Duodenal mucosa (tissue), 2 donors: Measurements from ENCODE around the gene SF3A1.
A peak's percentile ranks its signal among the peaks of the same experiment; 100 is the strongest.

Experiments used
- H3K27ac ChIP-seq: one replicate; pipeline ENCODE4 v1.7.0; 2013; ENCODE audit warnings: low read depth, low read length
- H3K27me3 ChIP-seq, 2 donors: one replicate each; pipeline ENCODE4 v1.7.0; 2013; ENCODE audit warnings: low read length in 2 of 2, control low read depth in 1 of 2; ENCODE audit not compliant: insufficient read depth in 2 of 2, control insufficient read depth in 1 of 2
- H3K36me3 ChIP-seq, 2 donors: one replicate each; pipeline ENCODE4 v1.7.0; 2013; ENCODE audit warnings: low read length in 2 of 2, control low read depth in 1 of 2; ENCODE audit not compliant: insufficient read depth in 2 of 2, control insufficient read depth in 1 of 2
- H3K4me1 ChIP-seq, 2 donors: one replicate each; pipeline ENCODE4 v1.7.0; 2013; ENCODE audit warnings: low read length in 2 of 2, control low read depth in 1 of 2; ENCODE audit not compliant: insufficient read depth in 2 of 2, control insufficient read depth in 1 of 2
- H3K4me3 ChIP-seq, 2 donors: one replicate each; pipeline ENCODE4 v1.7.0; 2013; ENCODE audit warnings: low read length in 2 of 2, low read depth in 1 of 2
- H3K9ac ChIP-seq, 2 donors: one replicate each; pipeline ENCODE4 v1.7.0; 2013; ENCODE audit warnings: low read length in 2 of 2, low read depth in 1 of 2
- H3K9me3 ChIP-seq, 2 donors: one replicate each; pipeline ENCODE4 v1.7.0; 2013; ENCODE audit warnings: low read length in 2 of 2, control low read depth in 1 of 2; ENCODE audit not compliant: control insufficient read depth in 1 of 2

The SF3A1 gene

DNA sequence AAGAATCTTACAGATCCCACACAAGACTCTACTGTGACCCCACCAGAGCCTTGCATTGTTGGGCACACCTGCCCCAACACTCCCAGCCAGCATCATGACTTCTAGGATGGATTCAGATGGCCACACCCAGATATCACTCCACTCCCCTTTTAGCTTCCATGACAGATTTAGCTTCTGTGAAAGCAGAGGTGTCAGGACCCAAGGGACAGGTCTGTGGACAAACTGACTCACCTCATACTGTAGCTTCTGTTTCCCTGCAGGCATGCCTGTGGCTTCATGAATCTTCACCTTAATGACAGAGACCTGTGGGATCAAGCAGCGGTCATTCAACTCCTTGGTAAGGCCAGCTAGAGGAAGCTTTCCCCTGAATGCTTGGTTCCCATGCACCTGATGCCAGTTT lies 21.5 kb downstream of the SF3A1 start:
- H3K9ac ChIP-seq = no peak overlapping the region
- peaks cover 70 to 90% of the 10 kb centered on the region in 2 donors for H3K36me3 ChIP-seq
- no peak overlapping the region for H3K4me3 ChIP-seq
- no peak overlapping the region for H3K27ac ChIP-seq
- no peaks in the 10 kb centered on the region for H3K27me3 ChIP-seq
- peaks cover 7 to 10% of the 10 kb centered on the region in 2 donors for H3K4me1 ChIP-seq
- H3K9me3 ChIP-seq = no peaks in the 10 kb centered on the region

DNA sequence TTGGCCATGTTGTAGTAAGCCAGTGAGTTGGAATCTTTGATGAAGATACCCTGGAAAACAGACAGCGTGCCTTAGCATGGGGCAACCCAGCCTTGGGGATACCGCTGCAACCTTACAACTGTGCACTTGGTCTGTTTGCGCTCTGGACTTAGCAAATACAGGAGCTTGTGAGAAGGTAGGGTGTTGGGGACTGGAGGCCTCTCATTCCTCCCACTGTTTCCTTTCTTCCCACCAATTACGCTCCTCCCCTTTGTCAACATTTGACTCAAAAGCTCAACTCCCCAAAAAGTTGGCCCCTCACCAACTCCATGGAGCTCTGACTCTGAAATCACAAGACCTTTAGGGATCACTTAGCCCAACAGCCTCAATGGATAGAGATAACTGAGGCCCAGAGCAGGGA lies 22.0 kb downstream of the SF3A1 start:
- Histone ChIP-seq H3K4me1 (peaks cover 7 to 10% of the 10 kb centered on the region in 2 donors), H3K36me3 (peaks cover 64 to 86% of the 10 kb centered on the region in 2 donors), H3K9me3 (no peaks in the 10 kb centered on the region), H3K4me3 (no peak overlapping the region), H3K27me3 (no peaks in the 10 kb centered on the region), H3K9ac (no peak overlapping the region), H3K27ac (no peak overlapping the region)

DNA sequence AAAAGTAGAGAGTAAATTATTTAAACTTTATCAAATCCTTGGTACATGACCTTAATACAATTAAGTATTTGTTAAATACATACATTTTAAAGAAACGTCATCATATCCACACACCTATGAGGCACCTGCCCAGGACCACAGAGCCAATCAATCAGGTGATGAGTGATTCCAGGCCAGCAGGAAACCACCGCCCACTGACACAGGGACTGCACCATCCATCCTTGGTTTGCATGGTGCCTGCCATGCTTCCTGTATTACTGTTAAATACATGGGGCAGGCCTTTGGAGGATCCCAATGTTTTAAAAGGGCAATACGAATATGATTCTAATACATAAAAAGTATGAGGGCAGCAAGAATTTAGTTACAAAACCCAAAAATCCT lies 23.0 kb downstream of the SF3A1 start:
- H3K9me3 ChIP-seq = no peaks in the 10 kb centered on the region
- peaks cover 7 to 10% of the 10 kb centered on the region in 2 donors for H3K4me1 ChIP-seq
- peaks cover 56 to 79% of the 10 kb centered on the region in 2 donors for H3K36me3 ChIP-seq
- H3K27ac ChIP-seq = no peak overlapping the region
- no peaks in the 10 kb centered on the region for H3K27me3 ChIP-seq
- H3K9ac ChIP-seq = no peak overlapping the region
- no peak overlapping the region for H3K4me3 ChIP-seq

DNA sequence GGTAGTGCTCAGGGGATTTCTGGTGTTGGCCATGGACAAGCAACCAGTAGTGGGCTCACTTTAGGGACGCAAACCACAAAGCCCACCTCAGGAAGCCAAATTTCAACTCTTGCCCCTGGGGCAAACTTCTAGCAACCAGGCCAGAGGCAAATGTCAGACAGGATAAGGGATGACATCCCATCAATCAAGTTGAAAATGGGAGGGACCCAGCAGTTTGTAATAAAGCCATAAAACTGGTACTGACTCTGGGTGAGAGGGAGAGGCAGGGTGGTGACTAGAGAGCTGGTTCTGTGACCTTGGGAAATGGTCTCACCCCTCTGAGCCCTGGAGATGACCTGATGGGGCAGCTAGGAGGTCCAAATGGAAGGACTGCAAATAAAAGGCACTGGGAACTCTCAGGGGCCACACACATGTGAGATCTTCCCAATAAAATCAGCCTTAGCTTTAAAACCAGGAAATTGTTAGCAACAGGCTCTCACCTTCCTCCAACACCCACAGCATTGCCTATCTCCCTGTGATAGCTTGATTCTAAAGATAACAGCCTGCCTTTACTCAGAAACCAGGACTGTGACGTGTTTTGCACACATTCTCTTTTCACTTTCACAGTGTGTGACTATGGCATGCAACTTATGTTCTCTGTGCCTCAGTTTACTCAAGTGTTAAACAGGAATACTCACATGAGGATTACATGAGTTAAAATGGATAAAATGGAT lies 23.5 kb downstream of the SF3A1 start:
- Histone ChIP-seq H3K4me1 (peaks cover 7 to 10% of the 10 kb centered on the region in 2 donors), H3K27ac (no peak overlapping the region), H3K36me3 (peaks cover 52 to 74% of the 10 kb centered on the region in 2 donors), H3K4me3 (no peak overlapping the region), H3K27me3 (no peaks in the 10 kb centered on the region), H3K9ac (no peak overlapping the region), H3K9me3 (no peaks in the 10 kb centered on the region)

DNA sequence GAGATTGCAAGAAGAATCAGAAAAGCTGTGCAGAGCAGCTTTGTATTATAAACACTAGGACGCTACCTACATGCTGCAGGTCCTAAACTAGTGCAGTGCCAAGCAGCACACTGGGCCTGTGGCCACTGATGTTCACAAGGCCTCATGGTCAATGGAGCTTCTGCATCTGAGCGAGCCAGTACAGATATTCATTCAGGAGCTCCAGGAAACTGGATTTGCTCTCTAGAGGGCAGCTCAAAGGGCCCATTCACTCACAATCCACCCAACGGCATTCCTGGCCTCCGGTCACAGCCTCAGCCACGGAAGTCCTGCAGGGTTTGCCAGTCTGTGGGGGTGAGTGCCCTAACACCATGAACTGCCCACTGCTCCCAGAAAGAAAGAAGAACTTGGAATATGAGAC lies 24.1 kb downstream of the SF3A1 start:
- no peaks in the 10 kb centered on the region for H3K27me3 ChIP-seq
- H3K36me3 ChIP-seq = peaks cover 49 to 68% of the 10 kb centered on the region in 2 donors
- no peaks in the 10 kb centered on the region for H3K9me3 ChIP-seq
- no peak overlapping the region for H3K4me3 ChIP-seq
- H3K27ac ChIP-seq = no peak overlapping the region
- H3K4me1 ChIP-seq = peaks cover 11 to 12% of the 10 kb centered on the region in 2 donors
- no peak overlapping the region for H3K9ac ChIP-seq

DNA sequence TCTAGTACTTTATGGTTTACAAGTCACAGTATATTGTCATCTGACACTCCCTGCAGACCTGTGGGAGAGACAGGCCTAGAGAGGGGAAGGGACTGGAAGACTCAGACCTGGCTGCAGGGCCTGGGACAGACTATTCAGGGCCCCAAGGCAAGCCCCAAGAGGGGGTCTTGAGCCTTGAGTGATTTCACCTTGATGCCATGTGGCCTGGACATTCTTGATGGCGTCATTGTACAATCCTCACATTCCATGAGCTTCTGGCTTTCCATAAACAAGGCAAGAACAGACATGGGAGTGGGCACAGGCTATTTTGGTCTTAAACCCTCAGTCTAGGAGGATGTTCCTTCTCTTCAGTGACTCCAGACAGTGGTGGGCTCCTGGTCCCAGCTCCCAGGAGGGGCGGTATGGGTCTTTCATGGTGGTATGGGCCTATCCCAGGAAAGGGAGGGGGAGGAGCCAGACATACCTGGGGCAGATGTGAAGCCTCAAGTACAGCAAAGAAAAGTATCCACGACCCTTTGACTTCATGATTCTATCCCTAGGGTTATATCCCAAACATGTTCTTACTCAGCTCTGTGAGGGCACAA lies 28.1 kb downstream of the SF3A1 start:
- peaks cover 10 to 28% of the 10 kb centered on the region in 2 donors for H3K36me3 ChIP-seq
- H3K4me1 ChIP-seq = peaks cover 32 to 36% of the 10 kb centered on the region in 2 donors
- H3K27ac ChIP-seq = no peak overlapping the region
- no peaks in the 10 kb centered on the region for H3K9me3 ChIP-seq
- H3K9ac ChIP-seq = no peak overlapping the region
- H3K4me3 ChIP-seq = no peak overlapping the region
- no peaks in the 10 kb centered on the region for H3K27me3 ChIP-seq

DNA sequence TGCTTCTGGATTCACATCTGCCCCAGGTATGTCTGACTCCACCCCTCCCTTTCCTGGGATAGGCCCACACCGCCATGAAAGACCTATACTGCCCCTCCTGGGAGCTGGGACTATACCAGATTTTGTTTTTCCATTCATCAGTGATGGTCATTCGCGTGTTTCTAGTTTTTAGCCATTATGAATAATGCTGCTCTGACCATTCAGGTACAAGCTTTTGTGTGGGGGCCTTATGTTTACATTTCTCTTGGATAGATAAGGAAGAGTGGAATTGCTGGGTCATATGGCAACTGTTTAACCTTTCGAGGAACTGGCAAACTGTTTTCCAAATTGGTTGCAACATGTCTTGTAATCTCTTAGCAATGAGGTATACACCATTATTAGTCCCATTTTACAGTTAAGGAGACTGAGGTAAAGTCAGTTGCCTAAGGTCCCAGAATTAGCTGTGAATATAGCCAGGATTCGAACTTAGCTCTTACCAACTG lies 28.8 kb downstream of the SF3A1 start:
- H3K4me3 ChIP-seq = peak overlapping the region in 1 of 2 donors; percentile 75
- no peaks in the 10 kb centered on the region for H3K9me3 ChIP-seq
- H3K27ac ChIP-seq = no peak overlapping the region
- H3K27me3 ChIP-seq = no peaks in the 10 kb centered on the region
- H3K4me1 ChIP-seq = peaks cover 28 to 32% of the 10 kb centered on the region in 2 donors
- peaks cover 8 to 21% of the 10 kb centered on the region in 2 donors for H3K36me3 ChIP-seq
- H3K9ac ChIP-seq = peak overlapping the region in 1 of 2 donors; percentile 77

DNA sequence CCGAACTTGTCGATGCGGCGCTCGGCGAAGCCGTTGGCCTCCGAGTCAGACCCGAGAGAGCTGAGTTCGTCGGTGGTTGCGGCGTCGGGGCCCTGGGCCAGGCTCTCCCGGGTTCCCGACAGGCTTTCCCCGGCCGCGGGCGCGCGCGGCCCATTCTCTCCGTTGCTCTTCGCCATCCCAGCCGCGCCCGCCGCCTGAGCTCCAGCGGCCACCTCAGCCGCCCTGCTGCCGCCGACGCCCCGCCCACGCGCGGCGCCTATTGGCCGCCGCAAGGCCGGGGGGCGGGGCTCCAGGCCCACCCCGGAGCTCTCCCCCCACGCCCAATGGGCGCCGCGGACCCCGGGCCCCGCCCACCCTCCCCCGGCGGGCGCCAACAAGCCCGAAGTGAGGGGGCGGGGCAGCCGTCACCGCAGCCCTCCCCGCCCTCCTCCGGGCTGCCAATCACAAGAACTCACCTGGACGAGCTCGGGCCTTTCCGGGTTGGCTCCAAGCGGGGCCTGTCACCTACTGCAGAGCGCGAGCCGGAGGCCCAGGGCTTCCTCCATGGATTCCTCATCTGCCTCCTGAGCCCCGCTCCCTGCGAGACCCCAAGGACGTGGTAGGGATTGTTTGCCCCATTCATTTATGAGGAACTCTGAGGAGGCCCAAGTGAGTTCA lies 29.9 kb downstream of the SF3A1 start, which contains the start of gene TBC1D10A:
TSS of gene TBC1D10A (minus strand) at position 236 of the 657 bp plus-strand sequence. CDS start at position 176, 60 bp downstream.
- Histone ChIP-seq H3K9ac (peak within 1 kb of the TSS; percentile 75 to 77), H3K27ac (peak within 1 kb of the TSS; percentile 82), H3K4me1 (peaks cover 28 to 31% of the 10 kb centered on the region in 2 donors), H3K9me3 (no peaks in the 10 kb centered on the region), H3K4me3 (peak within 1 kb of the TSS; percentile 78 to 81), H3K36me3 (peaks cover 0 to 13% of the 10 kb centered on the region in 2 donors), H3K27me3 (no peaks in the 10 kb centered on the region)

DNA sequence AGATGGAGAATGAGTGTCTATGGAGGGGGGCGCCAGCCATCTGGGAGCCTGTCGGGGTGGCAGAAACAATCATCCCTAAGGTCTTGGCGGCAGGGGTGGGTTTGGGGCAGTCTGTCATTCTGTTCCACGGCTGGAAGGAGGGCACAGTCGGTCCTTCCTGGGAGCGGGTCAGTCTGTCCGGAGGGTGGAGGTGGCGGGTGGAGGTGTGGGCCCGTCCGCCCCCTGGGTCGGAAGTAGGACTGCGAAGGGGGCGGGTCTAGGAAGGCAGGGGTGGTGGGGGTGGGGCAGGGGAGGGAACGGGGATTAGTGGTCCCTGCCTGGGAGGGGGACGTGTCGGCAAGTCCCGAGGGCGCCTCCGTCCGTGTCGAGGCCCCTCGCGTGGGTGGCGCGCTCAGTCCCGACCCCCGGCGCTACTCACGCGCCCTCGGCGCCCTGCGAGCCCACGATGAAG lies 30.4 kb downstream of the SF3A1 start:
- Histone ChIP-seq H3K36me3 (peaks cover 0 to 12% of the 10 kb centered on the region in 2 donors), H3K27me3 (no peaks in the 10 kb centered on the region), H3K4me1 (peaks cover 28 to 31% of the 10 kb centered on the region in 2 donors), H3K4me3 (peak overlapping the region; percentile 78 to 81), H3K9me3 (no peaks in the 10 kb centered on the region), H3K9ac (peak overlapping the region; percentile 68 to 69), H3K27ac (peak overlapping the region; percentile 52)
